HG02981 (cell line): ENCODE data around the gene SEMA4B.

Source experiments
- ATAC-seq: cut with Tn5 transposase; IDR thresholded peaks from one replicate; pipeline ENCODE4 v1.9.1; 2021; ENCODE audit warnings: mild to moderate bottlenecking, moderate library complexity; ENCODE audit not compliant: unreplicated experiment

The SEMA4B gene

GRCh38 chr15:90225504-90226234, 24.5 kb downstream of the SEMA4B start:
- no peak for ATAC-seq

- ATAC-seq, result no peak
These were observed 26.2 kb downstream of the SEMA4B start for GRCh38 chr15:90227336-90227735.

- ATAC-seq, result no peak
These were observed 27.0 kb downstream of the SEMA4B start for GRCh38 chr15:90227816-90228772.

- ATAC-seq, result no peak
These were observed 27.8 kb downstream of the SEMA4B start for GRCh38 chr15:90228960-90229359.

GRCh38 chr15:90230071-90230494, 29.0 kb downstream of the SEMA4B start:
- ATAC-seq, result no peak

GRCh38 chr15:90230610-90231009, 29.5 kb downstream of the SEMA4B start:
- no peak for ATAC-seq

GRCh38 chr15:90231028-90232017, 30.2 kb downstream of the SEMA4B start:
- ATAC-seq, result no peak

GRCh38 chr15:90232196-90232595, 31.1 kb downstream of the SEMA4B start:
- ATAC-seq, result no peak

GRCh38 chr15:90232941-90233386, 31.8 kb downstream of the SEMA4B start:
- ATAC-seq, result no peak

GRCh38 chr15:90233387-90234095, 32.4 kb downstream of the SEMA4B start, which contains the start of gene CIB1:
Gene CIB1, minus strand, starts transcription at chr15:90233941. Its CDS starts 56 bp downstream, at chr15:90233885.
- ATAC-seq, result peak; percentile 89

- peak; percentile 63 for ATAC-seq
These were observed 33.2 kb downstream of the SEMA4B start, which contains the start of gene GDPGP1 for GRCh38 chr15:90234096-90234988. Gene GDPGP1, plus strand, starts transcription at chr15:90234209. Its CDS starts 6,700 bp downstream, at chr15:90240909.

- ATAC-seq, result no peak
These were observed 38.2 kb downstream of the SEMA4B start for GRCh38 chr15:90239371-90239770.

- no peak for ATAC-seq
These were observed 39.7 kb downstream of the SEMA4B start for GRCh38 chr15:90240856-90241255.

- ATAC-seq, result no peak
These were observed 40.4 kb downstream of the SEMA4B start for GRCh38 chr15:90241343-90242192.

GRCh38 chr15:90243943-90244639, 43.0 kb downstream of the SEMA4B start:
- no peak for ATAC-seq

GRCh38 chr15:90248789-90249202, 47.7 kb downstream of the SEMA4B start:
- ATAC-seq, result no peak

- ATAC-seq, result peak; percentile 86
These were observed 48.2 kb downstream of the SEMA4B start, which contains the start of gene TTLL13 for GRCh38 chr15:90249203-90249863. Gene TTLL13, plus strand, starts transcription at chr15:90249556. Its CDS starts 1,075 bp downstream, at chr15:90250631.
